Caco-2 (cell line): ENCODE results near the gene GAREM2. TPM values are rescaled to one million over a fixed set of nuclear protein-coding genes. Genes with fewer than 3 reads are reported as not detected.
A peak's percentile ranks its signal among the peaks of the same experiment; 100 is the strongest.

Experiments
- BruUV-seq: library from RNA; stranded (reverse); fragments of 400-500 nt; replicated peaks from 2 replicates; lab custom pipeline; 2021; lab: Mats Ljungman, UMichigan
- CTCF ChIA-PET: fragments of 300-600 bp; sonication (Branson Sonifier 250); formaldehyde crosslinking; loops from one replicate; lab custom pipeline; 2022; ENCODE audit warnings: antibody characterized with exemption; lab: Charles Lee
- POLR2A ChIA-PET: fragments of 300-600 bp; sonication (Branson Sonifier 250); formaldehyde crosslinking; loops from one replicate; lab custom pipeline; 2022; ENCODE audit warnings: antibody characterized with exemption; lab: Charles Lee
- DNase-seq, 2 experiments: peaks; one replicate each; pipeline versions ENCODE4 v3.0.0 to v3.0.0-alpha.2; 2020 to 2022
- H3K27me3 ChIP-seq: replicated peaks from 2 replicates; pipeline ENCODE4 v1.6.0; 2011; ENCODE audit warnings: low read length; ENCODE audit not compliant: control insufficient read depth, insufficient read depth
- H3K36me3 ChIP-seq: 2 replicates; pipeline ENCODE4 v1.5.1; 2011; ENCODE audit warnings: low read length; ENCODE audit not compliant: control insufficient read depth, insufficient read depth
- H3K4me1 ChIP-seq: fragments of 250-450 bp; sonication (Bioruptor Pico); 2 replicates; pipeline ENCODE4 v1.5.1; 2020; ENCODE audit warnings: mild to moderate bottlenecking
- H3K4me3 ChIP-seq: 2 replicates; pipeline ENCODE4 v1.5.1; 2011; ENCODE audit warnings: low read depth, mild to moderate bottlenecking, control low read depth, low read length
- H3K9me3 ChIP-seq: fragments of 250-450 bp; sonication (Bioruptor Pico); 2 replicates; pipeline ENCODE4 v1.5.1; 2020; ENCODE audit warnings: mild to moderate bottlenecking, moderate library complexity
- H3K27ac Mint-ChIP-seq: one replicate; pipeline ENCODE4 v1.8.0; 2022; ENCODE audit warnings: mixed read lengths; ENCODE audit not compliant: unreplicated experiment
- H3K27me3 Mint-ChIP-seq: one replicate; pipeline ENCODE4 v1.8.0; 2022; ENCODE audit warnings: mixed read lengths; ENCODE audit not compliant: insufficient read depth, unreplicated experiment
- H3K36me3 Mint-ChIP-seq: one replicate; pipeline ENCODE4 v1.8.0; 2022; ENCODE audit warnings: mild to moderate bottlenecking, mixed read lengths; ENCODE audit not compliant: insufficient read depth, unreplicated experiment
- H3K4me1 Mint-ChIP-seq: one replicate; pipeline ENCODE4 v1.8.0; 2022; ENCODE audit warnings: low read depth, mixed read lengths; ENCODE audit not compliant: unreplicated experiment
- H3K4me3 Mint-ChIP-seq: one replicate; pipeline ENCODE4 v1.8.0; 2022; ENCODE audit warnings: mild to moderate bottlenecking, moderate library complexity, mixed read lengths; ENCODE audit not compliant: unreplicated experiment
- H3K9me3 Mint-ChIP-seq: one replicate; pipeline ENCODE4 v1.8.0; 2022; ENCODE audit warnings: mixed read lengths; ENCODE audit not compliant: unreplicated experiment
- CTCF ChIP-seq, 2 experiments: fragments of 200-600 bp in 1 of 2; IDR thresholded peaks; 1 replicate in 1 of 2; 2 replicates in 1 of 2; pipeline versions ENCODE4 v1.5.1 to v1.8.0; 2011 to 2022; ENCODE audit warnings: antibody characterized with exemption in 1 of 2, control low read depth in 1 of 2, inconsistent platforms in 1 of 2, low read depth in 1 of 2, low read length in 1 of 2, mild to moderate bottlenecking in 1 of 2, moderate library complexity in 1 of 2; ENCODE audit not compliant: insufficient read depth in 1 of 2, severe bottlenecking in 1 of 2, unreplicated experiment in 1 of 2
- intact Hi-C: fragments of 100-400 bp; cut with micrococcal nuclease; formaldehyde crosslinking; loops from one replicate; pipeline ENCODE4 v1.10.0; 2022; ENCODE audit not compliant: unreplicated experiment
- total RNA-seq: library from RNA; stranded (reverse); gene quantifications from 2 replicates; pipeline ENCODE4 v1.2.3, GENCODE V29; 2022

Gene GAREM2
- total RNA-seq, 1 experiment from 2014 or later, result 23.6 TPM

DNA sequence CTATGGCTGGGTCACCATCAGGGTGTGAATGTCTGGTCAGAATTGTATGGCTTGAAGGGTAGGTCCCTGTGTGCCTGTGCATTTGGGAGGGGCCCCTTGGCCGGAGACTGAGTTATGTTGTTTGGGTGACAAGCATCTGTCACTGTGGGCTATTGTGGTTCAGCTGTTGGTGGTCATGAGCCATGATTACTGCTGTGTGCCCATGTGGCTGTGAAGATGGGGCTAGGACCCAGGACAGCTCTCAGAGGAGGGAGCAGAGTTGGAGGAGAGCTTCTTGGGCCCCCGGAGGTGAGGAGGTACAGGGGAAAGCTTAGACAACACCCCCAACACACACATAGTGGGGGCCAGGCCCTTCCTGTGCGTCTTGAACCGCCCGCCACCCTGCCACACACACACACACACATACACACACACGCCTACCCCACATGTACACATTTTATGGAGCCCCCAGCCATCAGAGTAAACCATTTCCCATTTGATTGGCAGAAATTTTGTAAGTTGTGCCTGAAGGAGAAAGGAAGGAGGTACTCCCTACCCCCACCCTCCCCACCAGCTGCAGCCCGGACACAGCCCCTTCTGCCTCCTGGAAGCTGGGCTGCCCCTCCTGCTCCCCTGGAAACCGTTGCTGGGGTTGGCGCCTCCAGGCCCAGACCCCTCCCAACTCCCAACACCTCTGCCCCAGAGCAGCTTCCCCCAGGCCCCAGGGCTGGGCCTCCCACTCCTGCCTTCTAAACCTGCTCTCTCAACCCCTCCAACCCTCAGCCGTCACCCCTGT lies 2.0 kb downstream of the GAREM2 start:
- H3K27me3 ChIP-seq, result no peaks in the 10 kb centered on the region
- peak overlapping the region; percentile 30 for H3K27ac Mint-ChIP-seq
- peak overlapping the region; percentile 65 for H3K4me3 Mint-ChIP-seq
- intact Hi-C loops, result no loop called here
- peaks cover 2% of the 10 kb centered on the region; the same call in 1 of the 2 replicates for H3K36me3 ChIP-seq
- H3K4me1 ChIP-seq, result peaks cover 4% of the 10 kb centered on the region; the same call in 1 of the 2 replicates
- no peaks in the 10 kb centered on the region for H3K9me3 ChIP-seq
- H3K4me1 Mint-ChIP-seq, result peaks cover 15% of the 10 kb centered on the region
- no peaks in the 10 kb centered on the region for H3K9me3 Mint-ChIP-seq
- ChIA-PET CTCF (interaction anchor here (0.6 to 0.9 kb wide), 3 partner anchors 10 to 49 kb away, joined by 3 to 5 read pairs (median 3); no protein-coding TSS in a partner anchor), POLR2A (no interaction called here)
- H3K36me3 Mint-ChIP-seq, result peaks cover 5% of the 10 kb centered on the region
- TF ChIP-seq CTCF (IDR thresholded peaks at IDR 0.05; ENCODE audit: insufficient read depth in 1 of 2, low read depth in 1 of 2, low read length in 1 of 2, severe bottlenecking in 1 of 2, unreplicated experiment in 1 of 2), result no peak
- peak in 1 of 2 experiments; percentile 29 for DNase-seq
- H3K27me3 Mint-ChIP-seq, result peaks cover 4% of the 10 kb centered on the region
- no peak overlapping the region for H3K4me3 ChIP-seq
- BruUV-seq, result no TSS peak

DNA sequence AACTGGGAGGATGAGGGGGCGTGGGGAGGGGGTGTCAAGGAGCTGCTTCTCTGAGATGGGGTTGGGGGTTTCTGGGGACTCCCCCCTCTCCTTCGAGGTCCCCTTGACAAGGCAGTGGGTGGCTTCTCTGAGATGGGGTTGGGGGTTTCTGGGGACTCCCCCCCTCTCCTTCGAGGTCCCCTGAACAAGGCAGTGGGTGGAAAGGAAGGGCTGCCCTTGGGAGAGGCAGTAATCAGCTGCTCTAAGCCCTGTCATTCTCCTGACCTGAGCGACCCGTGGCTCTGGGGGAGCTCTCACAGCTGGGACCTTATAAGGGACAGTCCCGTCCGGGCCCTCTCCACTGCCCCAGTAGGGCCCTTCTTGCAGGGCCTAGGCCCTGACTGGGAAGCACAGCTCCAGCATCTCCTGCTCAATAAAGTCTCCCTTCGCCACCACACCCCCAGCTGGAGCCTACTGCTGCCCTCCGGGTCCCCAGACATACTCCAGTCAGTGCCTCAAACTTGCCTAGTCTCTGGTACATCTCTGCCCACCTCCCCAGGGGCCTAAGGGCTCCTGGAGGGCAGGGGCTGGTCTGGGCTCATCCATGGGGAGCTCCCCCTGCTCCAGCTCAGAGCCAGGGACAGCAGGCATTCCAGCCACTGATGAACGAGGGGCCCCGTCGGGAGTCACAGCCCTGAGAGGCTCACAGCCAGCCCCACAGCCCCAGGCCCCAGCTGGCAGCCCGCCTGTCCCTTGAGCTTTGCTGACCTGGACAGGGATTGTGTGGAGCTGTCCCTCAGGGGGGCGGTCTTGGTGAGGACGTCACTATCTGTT lies 2.8 kb downstream of the GAREM2 start:
- Mint-ChIP-seq H3K27me3 (peaks cover 4% of the 10 kb centered on the region), H3K27ac (no peak overlapping the region), H3K9me3 (no peaks in the 10 kb centered on the region), H3K4me3 (no peak overlapping the region), H3K36me3 (peaks cover 5% of the 10 kb centered on the region), H3K4me1 (peaks cover 15% of the 10 kb centered on the region)
- ChIA-PET CTCF (interaction anchor here (0.6 to 0.9 kb wide), 2 partner anchors 8 to 9 kb away, joined by 3 to 5 read pairs; no protein-coding TSS in a partner anchor), POLR2A (no interaction called here)
- no TSS peak for BruUV-seq
- peaks cover 2% of the 10 kb centered on the region; the same call in 1 of the 2 replicates for H3K36me3 ChIP-seq
- H3K27me3 ChIP-seq, result no peaks in the 10 kb centered on the region
- peak in 1 of 2 experiments; percentile 27 for DNase-seq
- no peak overlapping the region for H3K4me3 ChIP-seq
- no peaks in the 10 kb centered on the region for H3K9me3 ChIP-seq
- no peak for TF ChIP-seq CTCF (IDR thresholded peaks at IDR 0.05; ENCODE audit: insufficient read depth in 1 of 2, low read depth in 1 of 2, low read length in 1 of 2, severe bottlenecking in 1 of 2, unreplicated experiment in 1 of 2)
- peaks cover 4% of the 10 kb centered on the region; the same call in 1 of the 2 replicates for H3K4me1 ChIP-seq
- intact Hi-C loops, result no loop called here

- no peaks in the 10 kb centered on the region for H3K9me3 Mint-ChIP-seq
- intact Hi-C loops, result no loop called here
- peaks cover 2% of the 10 kb centered on the region; the same call in 1 of the 2 replicates for H3K36me3 ChIP-seq
- no peak overlapping the region for H3K27ac Mint-ChIP-seq
- peak in 1 of 2 experiments; percentile 33 for DNase-seq
- BruUV-seq, result no TSS peak
- no peaks in the 10 kb centered on the region for H3K9me3 ChIP-seq
- CTCF ChIA-PET, result interaction anchor here (0.6 kb wide), 1 partner anchor 9 kb away, joined by 3 read pairs; no protein-coding TSS in a partner anchor
- H3K4me3 Mint-ChIP-seq, result no peak overlapping the region
- no peak for TF ChIP-seq CTCF (IDR thresholded peaks at IDR 0.05; ENCODE audit: insufficient read depth in 1 of 2, low read depth in 1 of 2, low read length in 1 of 2, severe bottlenecking in 1 of 2, unreplicated experiment in 1 of 2)
- peaks cover 4% of the 10 kb centered on the region for H3K27me3 Mint-ChIP-seq
- H3K4me1 ChIP-seq, result peaks cover 4% of the 10 kb centered on the region; the same call in 1 of the 2 replicates
- POLR2A ChIA-PET, result no interaction called here
- H3K36me3 Mint-ChIP-seq, result peaks cover 5% of the 10 kb centered on the region
- H3K27me3 ChIP-seq, result no peaks in the 10 kb centered on the region
- peaks cover 15% of the 10 kb centered on the region for H3K4me1 Mint-ChIP-seq
- no peak overlapping the region for H3K4me3 ChIP-seq
These were observed 3.4 kb downstream of the GAREM2 start for GRCh38 chr2:26176279-26176615.
